ENCODE results near the gene SLC24A4. TPM values are rescaled to one million over a fixed set of nuclear protein-coding genes. Genes with fewer than 3 reads are reported as not detected.

The SLC24A4 gene
- total RNA-seq, 1 donor, result not detected

Other genes with a start within 250 kb of the SLC24A4 start
- gene ATXN3, start 216.6 kb upstream of the SLC24A4 start, total RNA-seq (ENCODE audit: low replicate concordance), result 30.2 and 53.1 TPM in 2 replicates
- gene NDUFB1, start 201.5 kb upstream of the SLC24A4 start, total RNA-seq (ENCODE audit: low replicate concordance), result 286 and 765 TPM in 2 replicates
- 58.1 and 58.3 TPM in 2 replicates for gene CPSF2, start 201.2 kb upstream of the SLC24A4 start, total RNA-seq (ENCODE audit: low replicate concordance)
- 5.7 and 7.2 TPM in 2 replicates for gene RIN3, start 190.6 kb downstream of the SLC24A4 start, total RNA-seq (ENCODE audit: low replicate concordance)

Data from fibroblast of the aortic adventitia (primary cell).